Prostate gland (tissue), 2 donors: Measurements from ENCODE around the gene LIME1. TPM values are rescaled to one million over a fixed set of nuclear protein-coding genes. Genes with fewer than 3 reads are reported as not detected.

Experiments
- DNase-seq: peaks from one replicate; pipeline ENCODE4 v3.0.0-alpha.2; 2019; ENCODE audit warnings: low spot score
- H3K27ac ChIP-seq, 2 donors: fragments of 200-600 bp; sonication (generic); 2 replicates each; pipeline ENCODE4 v1.5.1; 2017 to 2019
- H3K27me3 ChIP-seq: fragments of 200-600 bp; sonication (generic); replicated peaks from 2 replicates; pipeline ENCODE4 v1.5.1; 2019; ENCODE audit not compliant: insufficient read depth
- H3K36me3 ChIP-seq, 2 donors: fragments of 200-600 bp; sonication (generic); 1 replicate in 1 of 2; 2 replicates in 1 of 2; pipeline versions ENCODE4 v1.5.1 to v1.8.1; 2017 to 2019
- H3K4me1 ChIP-seq: fragments of 200-600 bp; sonication (generic); replicated peaks from 2 replicates; pipeline ENCODE4 v1.5.1; 2019
- H3K4me3 ChIP-seq, 2 donors: fragments of 200-600 bp; sonication (generic); 2 replicates each; pipeline ENCODE4 v1.5.1; 2017 to 2019
- H3K9me3 ChIP-seq: fragments of 200-600 bp; sonication (generic); 2 replicates; pipeline ENCODE4 v1.5.1; 2017
- POLR2A ChIP-seq: fragments of 450-650 bp; IDR thresholded peaks from one replicate; pipeline ENCODE4 v1.6.1; 2016; ENCODE audit warnings: antibody characterized with exemption, mild to moderate bottlenecking
- POLR2AphosphoS5 ChIP-seq: sonication (generic); formaldehyde crosslinking; IDR thresholded peaks from one replicate; pipeline ENCODE4 v1.6.1; 2017; ENCODE audit warnings: antibody characterized with exemption
- whole genome bisulfite sequencing: methylation state at CpG from one replicate; pipeline ENCODE4 v1.1.5; 2018; 5-methylcytosine and 5-hydroxymethylcytosine counted together
- intact Hi-C: fragments of 100-400 bp; cut with DNase I; formaldehyde crosslinking; loops from one replicate; pipeline ENCODE4 v1.14.2; 2022
- total RNA-seq, 2 donors: library from RNA; depleted of rRNA; stranded (reverse); fragments of >200 nt; gene quantifications; one replicate each; pipeline ENCODE4 v1.1.0, GENCODE V29; 2016
- TF ChIP-seq, protein P1 (sequence below), 4 experiments: fragments of 200-600 bp in 2 of 4; fragments of 450-650 bp in 2 of 4; sonication (generic) in 2 of 4; IDR thresholded peaks; 1 replicate in 3 of 4; 2 replicates in 1 of 4; pipeline ENCODE4 v1.5.1; 2016 to 2019; ENCODE audit warnings: antibody characterized with exemption in 4 of 4, mild to moderate bottlenecking in 2 of 4, moderate library complexity in 2 of 4

The LIME1 gene
- total RNA-seq, 2 donors from 2014 or later, result 35.0 to 44.4 TPM

- WGBS, result 24% methylated on average over 6 of the region's 6 CpGs
- Histone ChIP-seq H3K4me1 (peaks cover 7% of the 10 kb centered on the region), H3K36me3 (no peaks in the 10 kb centered on the region), H3K27ac (no peak overlapping the region), H3K27me3 (no peaks in the 10 kb centered on the region), H3K9me3 (no peaks in the 10 kb centered on the region), H3K4me3 (peak overlapping the region; percentile 15 to 23)
- intact Hi-C loops, result no loop called here
- DNase-seq, result no peak
- TF ChIP-seq POLR2AphosphoS5 (no peak), POLR2A (peak; percentile 5)
Observed at GRCh38 chr20:63696306-63696627, 40.2 kb upstream of the LIME1 start.

DNA sequence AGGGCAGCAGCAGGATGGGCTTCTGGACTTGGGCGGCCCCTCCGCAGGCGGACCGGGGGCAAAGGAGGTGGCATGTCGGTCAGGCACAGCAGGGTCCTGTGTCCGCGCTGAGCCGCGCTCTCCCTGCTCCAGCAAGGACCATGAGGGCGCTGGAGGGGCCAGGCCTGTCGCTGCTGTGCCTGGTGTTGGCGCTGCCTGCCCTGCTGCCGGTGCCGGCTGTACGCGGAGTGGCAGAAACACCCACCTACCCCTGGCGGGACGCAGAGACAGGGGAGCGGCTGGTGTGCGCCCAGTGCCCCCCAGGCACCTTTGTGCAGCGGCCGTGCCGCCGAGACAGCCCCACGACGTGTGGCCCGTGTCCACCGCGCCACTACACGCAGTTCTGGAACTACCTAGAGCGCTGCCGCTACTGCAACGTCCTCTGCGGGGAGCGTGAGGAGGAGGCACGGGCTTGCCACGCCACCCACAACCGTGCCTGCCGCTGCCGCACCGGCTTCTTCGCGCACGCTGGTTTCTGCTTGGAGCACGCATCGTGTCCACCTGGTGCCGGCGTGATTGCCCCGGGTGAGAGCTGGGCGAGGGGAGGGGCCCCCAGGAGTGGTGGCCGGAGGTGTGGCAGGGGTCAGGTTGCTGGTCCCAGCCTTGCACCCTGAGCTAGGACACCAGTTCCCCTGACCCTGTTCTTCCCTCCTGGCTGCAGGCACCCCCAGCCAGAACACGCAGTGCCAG lies 39.7 kb upstream of the LIME1 start, which contains the start of gene TNFRSF6B:
Gene TNFRSF6B, plus strand, starts transcription at position 25 of the 729 bp plus-strand sequence. Its CDS starts 116 bp downstream, at position 141.
- no peaks in the 10 kb centered on the region for H3K36me3 ChIP-seq
- H3K4me3 ChIP-seq, result peak within 1 kb of the TSS; percentile 15 to 23
- no peak within 1 kb of the TSS for H3K27ac ChIP-seq
- TF ChIP-seq POLR2AphosphoS5 (no peak), POLR2A (peak; percentile 3)
- TF ChIP-seq, protein P1, sequence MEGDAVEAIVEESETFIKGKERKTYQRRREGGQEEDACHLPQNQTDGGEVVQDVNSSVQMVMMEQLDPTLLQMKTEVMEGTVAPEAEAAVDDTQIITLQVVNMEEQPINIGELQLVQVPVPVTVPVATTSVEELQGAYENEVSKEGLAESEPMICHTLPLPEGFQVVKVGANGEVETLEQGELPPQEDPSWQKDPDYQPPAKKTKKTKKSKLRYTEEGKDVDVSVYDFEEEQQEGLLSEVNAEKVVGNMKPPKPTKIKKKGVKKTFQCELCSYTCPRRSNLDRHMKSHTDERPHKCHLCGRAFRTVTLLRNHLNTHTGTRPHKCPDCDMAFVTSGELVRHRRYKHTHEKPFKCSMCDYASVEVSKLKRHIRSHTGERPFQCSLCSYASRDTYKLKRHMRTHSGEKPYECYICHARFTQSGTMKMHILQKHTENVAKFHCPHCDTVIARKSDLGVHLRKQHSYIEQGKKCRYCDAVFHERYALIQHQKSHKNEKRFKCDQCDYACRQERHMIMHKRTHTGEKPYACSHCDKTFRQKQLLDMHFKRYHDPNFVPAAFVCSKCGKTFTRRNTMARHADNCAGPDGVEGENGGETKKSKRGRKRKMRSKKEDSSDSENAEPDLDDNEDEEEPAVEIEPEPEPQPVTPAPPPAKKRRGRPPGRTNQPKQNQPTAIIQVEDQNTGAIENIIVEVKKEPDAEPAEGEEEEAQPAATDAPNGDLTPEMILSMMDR (IDR thresholded peaks at IDR 0.05), result no peak
- peaks cover 7% of the 10 kb centered on the region for H3K4me1 ChIP-seq
- DNase-seq, result no peak
- H3K27me3 ChIP-seq, result no peaks in the 10 kb centered on the region
- intact Hi-C loops, result no loop called here
- 10% methylated on average over 51 of the region's 52 CpGs for WGBS
- H3K9me3 ChIP-seq, result no peaks in the 10 kb centered on the region

DNA sequence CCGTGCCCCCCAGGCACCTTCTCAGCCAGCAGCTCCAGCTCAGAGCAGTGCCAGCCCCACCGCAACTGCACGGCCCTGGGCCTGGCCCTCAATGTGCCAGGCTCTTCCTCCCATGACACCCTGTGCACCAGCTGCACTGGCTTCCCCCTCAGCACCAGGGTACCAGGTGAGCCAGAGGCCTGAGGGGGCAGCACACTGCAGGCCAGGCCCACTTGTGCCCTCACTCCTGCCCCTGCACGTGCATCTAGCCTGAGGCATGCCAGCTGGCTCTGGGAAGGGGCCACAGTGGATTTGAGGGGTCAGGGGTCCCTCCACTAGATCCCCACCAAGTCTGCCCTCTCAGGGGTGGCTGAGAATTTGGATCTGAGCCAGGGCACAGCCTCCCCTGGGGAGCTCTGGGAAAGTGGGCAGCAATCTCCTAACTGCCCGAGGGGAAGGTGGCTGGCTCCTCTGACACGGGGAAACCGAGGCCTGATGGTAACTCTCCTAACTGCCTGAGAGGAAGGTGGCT lies 39.1 kb upstream of the LIME1 start:
- WGBS, result 47% methylated on average over 6 of the region's 7 CpGs
- peak overlapping the region in 1 of 2 donors; percentile 23 for H3K4me3 ChIP-seq
- no peaks in the 10 kb centered on the region for H3K27me3 ChIP-seq
- H3K9me3 ChIP-seq, result no peaks in the 10 kb centered on the region
- no peaks in the 10 kb centered on the region for H3K36me3 ChIP-seq
- intact Hi-C loops, result no loop called here
- peaks cover 7% of the 10 kb centered on the region for H3K4me1 ChIP-seq
- TF ChIP-seq, protein P1 (IDR thresholded peaks at IDR 0.05), result no peak
- TF ChIP-seq POLR2A, result no peak
- no peak for TF ChIP-seq POLR2AphosphoS5
- H3K27ac ChIP-seq, result no peak overlapping the region
- DNase-seq, result no peak

- no peak for DNase-seq
- Histone ChIP-seq H3K4me1 (peaks cover 7% of the 10 kb centered on the region), H3K4me3 (no peak overlapping the region), H3K27me3 (no peaks in the 10 kb centered on the region), H3K9me3 (no peaks in the 10 kb centered on the region), H3K36me3 (no peaks in the 10 kb centered on the region), H3K27ac (no peak overlapping the region)
- intact Hi-C loops, result no loop called here
- WGBS, result 78% methylated on average over 38 of the region's 40 CpGs
- TF ChIP-seq POLR2A (no peak), POLR2AphosphoS5 (no peak)
- TF ChIP-seq, protein P1 (IDR thresholded peaks at IDR 0.05), result no peak
Observed at GRCh38 chr20:63697868-63698545, 38.5 kb upstream of the LIME1 start.

GRCh38 chr20:63698739-63699465 lies 37.6 kb upstream of the LIME1 start:
- intact Hi-C loops, result no loop called here
- Histone ChIP-seq H3K9me3 (no peaks in the 10 kb centered on the region), H3K4me1 (peaks cover 7% of the 10 kb centered on the region), H3K27ac (no peak overlapping the region), H3K4me3 (no peak overlapping the region), H3K36me3 (peaks cover 0 to 7% of the 10 kb centered on the region in 2 donors), H3K27me3 (no peaks in the 10 kb centered on the region)
- 43% methylated on average over 17 of the region's 19 CpGs for WGBS
- TF ChIP-seq POLR2AphosphoS5 (no peak), POLR2A (no peak)
- TF ChIP-seq, protein P1 (IDR thresholded peaks at IDR 0.05), result no peak
- no peak for DNase-seq
